IgD-negative memory B cell (primary cell): Measurements from ENCODE around the gene PIGC. TPM values are rescaled to one million over a fixed set of nuclear protein-coding genes. Genes with fewer than 3 reads are reported as not detected.
"Not testable (repeated sequence)": the region's sequence is repeated elsewhere in the genome, so short reads cannot be mapped to it uniquely, and the experiment has no call there.

Source experiments
- H3K27ac Mint-ChIP-seq, 3 donors: one replicate each; pipeline ENCODE4 v1.8.0; 2020 to 2022; ENCODE audit warnings: mild to moderate bottlenecking in 3 of 3, mixed read lengths in 3 of 3, moderate library complexity in 1 of 3
- H3K27me3 Mint-ChIP-seq: one replicate; pipeline ENCODE4 v1.8.0; 2021; ENCODE audit warnings: mixed read lengths
- H3K36me3 Mint-ChIP-seq: one replicate; pipeline ENCODE4 v1.8.0; 2020; ENCODE audit warnings: mild to moderate bottlenecking, mixed read lengths
- H3K4me1 Mint-ChIP-seq, 3 donors: one replicate each; pipeline ENCODE4 v1.8.0; 2020 to 2022; ENCODE audit warnings: mixed read lengths in 3 of 3, mild to moderate bottlenecking in 1 of 3
- H3K4me3 Mint-ChIP-seq, 4 donors: one replicate each; pipeline ENCODE4 v1.8.0; 2020 to 2022; ENCODE audit warnings: mild to moderate bottlenecking in 4 of 4, mixed read lengths in 4 of 4, moderate library complexity in 3 of 4
- H3K9me3 Mint-ChIP-seq, 3 donors: one replicate each; pipeline ENCODE4 v1.8.0; 2020 to 2021; ENCODE audit warnings: mixed read lengths in 3 of 3, mild to moderate bottlenecking in 1 of 3
- polyA plus RNA-seq: library from polyadenylated mRNA; unstranded; fragments of 300-500 nt; fragmentation: Illumina TruSeq; gene quantifications from one replicate; pipeline ENCODE4 v1.2.3, GENCODE V29; 2021

PIGC gene
- polyA plus RNA-seq, 1 donor from 2014 or later: 79.0 TPM

DNA sequence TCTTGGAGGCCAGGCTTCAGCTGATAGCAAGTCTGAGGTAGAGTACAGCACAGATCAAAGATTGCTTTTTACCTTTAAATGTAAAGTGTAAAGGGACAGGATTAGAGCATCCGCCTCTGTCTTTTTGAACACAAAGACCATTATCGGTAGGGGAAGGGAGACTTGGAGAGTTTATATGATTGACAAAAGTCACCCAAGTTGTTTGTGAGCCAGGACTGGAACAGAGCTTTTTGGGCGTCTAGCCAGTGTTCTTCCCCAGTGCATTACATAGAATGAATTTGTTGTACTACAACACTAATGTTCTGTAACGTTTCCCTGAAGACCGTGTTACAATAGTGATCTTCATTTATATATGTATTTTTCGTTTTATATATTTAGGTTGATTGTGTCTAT is 9.3 kb upstream of the PIGC start:
- H3K27me3 Mint-ChIP-seq: peaks cover 1% of the 10 kb centered on the region
- peaks cover 1% of the 10 kb centered on the region for H3K36me3 Mint-ChIP-seq
- H3K4me1 Mint-ChIP-seq: peaks cover 0 to 7% (median 5%) of the 10 kb centered on the region in 3 donors

DNA sequence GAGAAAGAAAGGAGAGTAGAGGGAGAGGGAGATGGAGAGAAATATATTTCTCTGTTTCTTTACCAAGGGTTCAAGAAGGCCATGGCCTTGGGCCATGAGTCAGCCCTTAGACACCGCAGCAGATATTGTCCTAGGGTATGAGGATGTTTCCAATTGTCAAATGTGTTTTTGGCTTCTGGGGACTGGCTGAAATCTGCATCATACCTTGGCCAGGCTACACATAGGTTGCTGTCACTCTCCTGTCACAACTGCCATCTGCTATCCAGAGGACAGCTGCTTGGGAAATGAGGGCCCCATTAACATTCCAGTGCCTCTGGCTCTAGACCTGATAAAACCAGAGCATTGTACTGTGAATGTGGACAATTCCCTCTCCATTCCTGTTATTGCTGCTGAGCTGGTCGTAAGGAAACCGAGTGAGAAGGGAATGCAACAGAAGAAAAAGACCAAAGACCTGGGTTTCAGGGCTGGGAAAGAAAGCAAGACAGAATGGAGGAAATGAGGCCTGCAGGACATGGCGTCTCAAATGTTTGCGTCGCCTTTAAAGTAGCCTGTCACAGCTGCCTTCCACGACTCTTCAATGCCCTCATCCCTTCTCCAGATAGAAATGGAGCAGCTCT is 8.8 kb upstream of the PIGC start:
- Mint-ChIP-seq H3K9me3 (no peaks in the 10 kb centered on the region), H3K4me1 (peaks cover 0 to 7% (median 5%) of the 10 kb centered on the region in 3 donors), H3K4me3 (no peak overlapping the region), H3K27me3 (peaks cover 1% of the 10 kb centered on the region), H3K27ac (no peak overlapping the region), H3K36me3 (peaks cover 1% of the 10 kb centered on the region)

More for the DNA sequence above, 9.3 kb upstream of the PIGC start:
- Mint-ChIP-seq H3K27ac (no peak overlapping the region), H3K9me3 (no peaks in the 10 kb centered on the region), H3K4me3 (no peak overlapping the region)

DNA sequence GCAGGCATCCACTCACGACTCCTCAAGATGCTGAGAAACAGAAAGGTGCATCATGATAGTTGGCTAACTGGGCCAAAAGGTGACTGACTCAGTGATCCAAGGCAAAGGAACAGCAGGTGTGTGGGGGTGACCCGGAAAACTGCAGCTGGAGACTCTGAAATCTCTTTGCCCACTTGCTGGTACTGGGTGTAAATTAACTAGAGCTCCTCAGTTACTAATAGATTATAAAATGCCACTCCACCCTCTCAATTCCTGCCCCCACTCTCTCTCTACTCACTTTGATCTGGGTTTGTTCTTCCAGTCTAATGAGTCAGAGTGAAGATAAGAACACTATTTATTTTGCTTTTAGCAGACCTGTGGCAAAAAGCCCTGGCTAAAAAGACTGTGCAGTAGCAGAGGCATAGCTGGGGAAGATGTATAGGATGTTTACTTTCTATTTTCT is 7.2 kb upstream of the PIGC start:
- no peak overlapping the region for H3K4me3 Mint-ChIP-seq
- peaks cover 1% of the 10 kb centered on the region for H3K36me3 Mint-ChIP-seq
- no peaks in the 10 kb centered on the region for H3K9me3 Mint-ChIP-seq
- peaks cover 1% of the 10 kb centered on the region for H3K27me3 Mint-ChIP-seq
- H3K27ac Mint-ChIP-seq: no peak overlapping the region
- peaks cover 0 to 7% (median 5%) of the 10 kb centered on the region in 3 donors for H3K4me1 Mint-ChIP-seq

DNA sequence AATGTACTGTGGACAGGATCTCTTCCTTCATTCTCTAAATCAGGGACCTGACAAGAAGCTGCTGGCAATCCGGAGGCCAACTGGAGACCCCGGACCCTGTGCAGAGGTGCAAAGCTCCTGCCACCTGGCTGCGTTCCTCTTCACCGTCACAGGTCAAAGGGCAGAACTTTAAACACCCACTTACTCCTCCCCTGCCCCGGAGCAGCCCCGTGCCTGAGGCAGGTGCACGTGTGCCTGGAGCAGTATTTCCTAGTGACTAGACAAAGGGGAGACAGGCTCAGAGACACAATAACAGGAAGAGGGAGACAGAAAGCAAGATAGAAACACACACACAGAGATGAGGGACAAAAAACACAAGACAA is 6.6 kb upstream of the PIGC start:
- Mint-ChIP-seq H3K4me3 (no peak overlapping the region), H3K27me3 (peaks cover 1% of the 10 kb centered on the region), H3K4me1 (peaks cover 0 to 7% (median 5%) of the 10 kb centered on the region in 3 donors), H3K9me3 (no peaks in the 10 kb centered on the region), H3K36me3 (peaks cover 1% of the 10 kb centered on the region), H3K27ac (no peak overlapping the region)

DNA sequence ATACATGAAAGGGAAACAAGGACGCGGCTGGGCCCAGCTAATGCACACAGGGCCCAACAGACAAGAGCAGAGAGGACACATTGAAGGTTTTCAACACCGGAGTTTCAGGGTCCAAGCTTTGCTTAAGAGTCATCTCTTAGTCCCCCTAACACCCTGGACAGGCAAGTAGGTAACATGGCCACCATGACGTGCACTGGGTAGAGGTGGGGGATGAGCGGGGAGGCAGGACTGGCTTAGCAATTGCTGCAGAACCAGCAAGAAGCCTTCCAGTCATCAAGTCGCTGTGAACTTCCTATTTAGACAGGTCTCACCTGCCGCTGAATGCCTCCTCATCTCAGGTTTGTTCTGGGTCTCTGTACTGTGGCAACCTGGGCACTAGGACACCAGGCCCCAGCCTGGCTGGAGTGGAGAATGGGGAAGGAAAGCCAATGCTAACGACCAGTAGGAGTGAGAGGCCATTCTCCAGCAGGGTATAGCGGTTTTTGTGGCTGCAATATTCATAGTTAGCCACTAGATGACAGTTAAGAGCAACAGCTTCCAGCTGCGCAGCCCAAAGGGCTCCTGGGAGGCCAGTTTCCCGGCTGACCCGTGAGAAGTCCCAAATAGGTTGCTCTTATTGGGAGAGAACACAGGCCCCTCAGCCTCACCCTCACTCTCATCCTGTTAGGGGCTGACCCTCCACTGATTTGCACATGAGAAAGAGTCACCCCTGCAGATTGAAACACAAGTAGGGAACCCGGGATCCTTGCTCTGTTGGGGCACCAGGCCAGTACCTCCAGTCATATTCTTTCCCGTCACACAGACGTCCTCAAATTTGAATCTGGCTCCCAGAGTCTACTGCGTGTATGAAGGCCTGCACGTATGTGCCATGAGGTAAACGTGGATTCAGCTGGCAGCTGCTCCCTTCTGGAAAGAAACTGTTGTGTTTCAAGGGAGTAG is 6.0 kb upstream of the PIGC start:
- Mint-ChIP-seq H3K27me3 (peaks cover 1% of the 10 kb centered on the region), H3K36me3 (peaks cover 1% of the 10 kb centered on the region), H3K9me3 (no peaks in the 10 kb centered on the region), H3K4me1 (peaks cover 0 to 7% (median 5%) of the 10 kb centered on the region in 3 donors), H3K4me3 (peak overlapping the region in 2 of 4 donors; percentile 4 to 35), H3K27ac (no peak overlapping the region)

DNA sequence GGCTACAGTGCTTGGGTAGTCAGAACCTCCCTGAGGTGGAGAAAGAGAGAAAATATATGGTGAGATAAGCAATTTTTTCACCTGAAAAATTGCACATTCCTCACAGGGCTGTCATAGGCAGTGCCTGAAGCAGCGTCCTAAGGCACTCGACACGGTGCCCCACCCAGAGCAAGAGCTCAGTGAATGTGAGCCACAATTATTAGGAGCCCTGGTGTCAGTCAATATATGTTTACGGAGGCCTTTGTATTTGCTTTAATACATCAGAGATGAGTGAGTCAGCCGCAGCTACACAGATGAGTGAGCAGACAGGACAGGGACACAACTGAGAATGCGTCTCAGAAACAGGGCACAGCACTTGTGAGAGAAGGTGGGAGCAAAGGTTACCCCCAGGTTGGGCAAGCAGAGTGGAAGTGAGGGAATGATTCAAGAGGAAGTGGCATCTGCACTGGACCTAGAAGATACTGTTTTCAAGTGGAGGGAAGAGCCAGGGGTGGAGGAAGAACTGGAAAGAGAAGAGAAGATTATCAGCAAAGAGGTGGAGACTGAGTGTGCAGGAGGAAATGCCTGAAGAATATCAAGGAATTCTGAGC is 5.2 kb upstream of the PIGC start:
- Mint-ChIP-seq H3K4me1 (peaks cover under 1 to 9% (median 9%) of the 10 kb centered on the region in 3 donors), H3K9me3 (no peaks in the 10 kb centered on the region), H3K27ac (no peak overlapping the region), H3K27me3 (no peaks in the 10 kb centered on the region), H3K36me3 (peaks cover 1% of the 10 kb centered on the region), H3K4me3 (peak overlapping the region in 2 of 4 donors; percentile 4 to 35)

DNA sequence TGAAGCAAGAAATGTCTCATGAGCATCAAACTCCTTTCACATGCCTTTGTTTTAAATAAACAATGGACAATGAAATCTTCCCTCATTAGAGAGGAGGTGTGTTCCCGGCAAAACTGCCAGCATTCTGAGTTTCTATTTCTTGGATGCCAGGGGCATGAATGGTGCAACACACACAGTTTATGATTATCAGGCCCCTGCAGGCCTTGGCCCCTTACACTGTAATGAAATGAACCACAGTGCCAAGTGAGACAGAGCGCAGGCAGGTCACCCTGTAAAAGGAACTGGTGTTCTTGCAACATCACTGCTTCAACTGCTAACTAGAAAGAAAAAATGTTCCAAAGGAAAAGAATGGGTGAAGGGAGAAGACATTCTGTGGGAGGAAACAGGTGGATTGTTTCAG is 3.8 kb upstream of the PIGC start:
- no peak overlapping the region for H3K27ac Mint-ChIP-seq
- H3K9me3 Mint-ChIP-seq: no peaks in the 10 kb centered on the region
- H3K4me1 Mint-ChIP-seq: peaks cover 13 to 15% (median 14%) of the 10 kb centered on the region in 3 donors
- H3K36me3 Mint-ChIP-seq: peaks cover 1% of the 10 kb centered on the region
- H3K27me3 Mint-ChIP-seq: no peaks in the 10 kb centered on the region
- no peak overlapping the region for H3K4me3 Mint-ChIP-seq

DNA sequence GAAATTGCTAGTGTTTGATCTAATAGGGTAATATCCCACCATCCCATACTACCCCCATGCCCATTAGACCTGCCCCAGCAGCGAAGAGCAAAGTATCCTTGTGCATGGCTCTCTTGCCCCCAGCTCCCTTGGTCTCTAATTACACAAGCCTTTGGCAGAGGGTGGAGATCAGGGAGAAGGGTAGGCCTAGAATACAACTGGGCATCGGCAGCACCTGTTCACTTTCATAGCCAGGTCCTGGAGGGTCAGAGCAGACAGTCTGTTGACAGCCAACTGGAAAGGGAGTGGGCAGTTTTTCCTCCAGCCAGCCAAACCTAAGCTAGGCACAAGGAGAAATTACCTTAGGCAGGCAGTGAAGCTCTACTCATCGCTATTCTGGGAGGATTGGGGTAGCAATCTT is 2.7 kb upstream of the PIGC start:
- Mint-ChIP-seq H3K4me3 (peak overlapping the region in 1 of 4 donors; percentile 33), H3K27ac (no peak overlapping the region), H3K9me3 (no peaks in the 10 kb centered on the region), H3K27me3 (no peaks in the 10 kb centered on the region), H3K4me1 (peaks cover 24 to 26% (median 25%) of the 10 kb centered on the region in 3 donors), H3K36me3 (peaks cover 7% of the 10 kb centered on the region)

DNA sequence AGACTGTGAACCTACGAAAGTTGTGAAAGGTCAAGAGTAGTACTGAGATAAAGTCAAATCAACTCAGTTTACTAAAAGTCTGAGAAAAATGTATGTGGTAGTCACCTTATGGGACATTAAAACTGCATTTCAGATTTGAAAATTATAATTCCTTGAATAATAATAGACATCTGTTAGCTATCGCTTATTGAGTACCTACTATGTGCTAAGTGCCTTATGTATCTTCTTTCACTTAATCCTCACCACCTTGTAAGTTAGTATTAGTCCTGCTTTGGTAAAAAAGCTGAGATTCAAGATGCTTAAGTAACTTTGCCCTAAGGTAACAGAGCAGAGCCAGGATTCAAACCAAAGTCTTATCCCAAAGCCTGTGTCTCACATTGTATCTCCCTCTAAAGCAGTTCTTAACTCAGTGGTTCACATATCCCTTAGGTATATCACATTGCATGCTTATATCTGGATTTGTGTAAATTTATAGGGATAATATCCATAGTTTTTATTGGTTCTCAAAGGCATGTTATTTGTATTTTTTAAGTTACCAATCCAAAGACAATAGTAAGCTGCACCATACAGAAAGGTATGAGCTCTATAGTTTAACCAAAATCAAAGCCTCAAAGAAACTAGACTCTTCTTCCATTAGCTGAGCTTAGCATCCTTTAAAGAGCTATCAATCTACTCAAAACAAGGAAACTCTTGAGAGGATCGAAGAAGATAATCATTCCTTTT is 865 bp downstream of the PIGC start:
- H3K36me3 Mint-ChIP-seq: peaks cover 6% of the 10 kb centered on the region

DNA sequence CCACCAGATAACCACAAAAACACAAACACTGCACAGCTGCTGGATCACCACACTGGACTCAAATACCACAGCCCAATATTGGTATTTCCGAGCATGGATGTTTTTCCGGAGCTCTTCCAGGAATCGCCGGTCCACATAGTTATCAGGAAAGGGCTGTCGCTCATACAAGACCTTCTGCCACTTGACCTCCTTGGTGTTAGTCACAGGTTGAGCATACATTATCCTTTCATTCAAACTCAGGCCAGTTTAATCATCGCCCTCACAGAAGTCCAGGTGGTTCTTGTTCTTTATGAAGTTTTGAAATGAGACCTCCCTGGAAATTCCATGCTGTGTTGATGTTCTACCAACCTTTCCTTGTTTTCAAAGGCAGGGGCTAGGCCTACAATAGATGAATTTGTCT is 1.5 kb downstream of the PIGC start:
- Mint-ChIP-seq H3K36me3 (peaks cover 6% of the 10 kb centered on the region), H3K4me3 (peak overlapping the region in 3 of 4 donors; percentile 30 to 98 (median 74)), H3K9me3 (no peaks in the 10 kb centered on the region), H3K4me1 (peaks cover 27 to 39% (median 36%) of the 10 kb centered on the region in 3 donors), H3K27ac (peak overlapping the region in 2 of 3 donors; percentile 60 to 72), H3K27me3 (no peaks in the 10 kb centered on the region)

More for the DNA sequence above, 865 bp downstream of the PIGC start:
- H3K27ac Mint-ChIP-seq: peak overlapping the region; percentile 82 to 95 (median 90)
- H3K4me3 Mint-ChIP-seq: peak overlapping the region; percentile 95 to 99 (median 98)
- H3K27me3 Mint-ChIP-seq: no peaks in the 10 kb centered on the region
- no peaks in the 10 kb centered on the region for H3K9me3 Mint-ChIP-seq
- H3K4me1 Mint-ChIP-seq: peaks cover 27 to 39% (median 36%) of the 10 kb centered on the region in 3 donors

DNA sequence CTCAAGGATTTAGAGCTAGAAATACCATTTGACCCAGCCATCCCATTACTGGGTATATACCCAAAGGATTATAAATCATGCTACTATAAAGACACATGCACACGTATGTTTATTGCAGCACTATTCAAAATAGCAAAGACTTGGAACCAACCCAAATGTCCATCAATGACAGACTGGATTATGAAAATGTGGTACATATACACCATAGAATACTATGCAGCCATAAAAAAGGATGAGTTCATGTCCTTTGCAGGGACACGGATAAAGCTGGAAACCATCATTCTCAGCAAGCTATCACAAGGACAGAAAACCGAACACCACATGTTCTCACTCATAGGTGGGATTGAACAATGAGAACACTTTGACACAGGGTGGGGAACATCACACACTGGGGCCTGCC is 6.7 kb downstream of the PIGC start:
- H3K4me1 Mint-ChIP-seq: peaks cover 22 to 34% (median 26%) of the 10 kb centered on the region in 3 donors
- H3K36me3 Mint-ChIP-seq, H3K4me3 Mint-ChIP-seq, H3K9me3 Mint-ChIP-seq, H3K27me3 Mint-ChIP-seq, H3K27ac Mint-ChIP-seq: not testable (repeated sequence)

DNA sequence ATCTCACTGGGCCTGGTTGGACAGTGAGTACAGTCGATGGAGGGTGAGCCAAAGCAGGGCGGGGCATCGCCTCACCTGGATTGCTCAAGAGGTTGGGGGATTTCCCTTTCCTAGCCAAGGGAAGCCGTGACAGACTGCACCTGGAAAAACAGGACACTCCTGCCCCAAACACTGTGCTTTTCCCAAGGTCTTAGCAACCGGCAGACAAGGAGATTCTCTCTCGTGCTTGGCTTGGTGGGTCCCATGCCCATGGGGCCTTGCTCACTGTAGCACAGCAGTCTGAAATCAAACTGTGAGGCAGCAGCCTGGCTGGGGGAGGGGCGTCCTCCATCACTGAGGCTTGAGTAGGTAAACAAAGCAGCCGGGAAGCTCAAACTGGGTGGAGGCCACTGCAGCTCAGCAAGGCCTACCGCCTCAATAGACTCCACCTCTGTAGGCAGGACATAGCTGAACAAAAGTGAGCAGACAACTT is 12.1 kb downstream of the PIGC start:
- Mint-ChIP-seq H3K4me3 (no peak overlapping the region), H3K27ac (peak overlapping the region in 1 of 3 donors; percentile 78), H3K36me3 (peaks cover 4% of the 10 kb centered on the region), H3K9me3 (peaks cover 0 to 2% (median 0%) of the 10 kb centered on the region in 3 donors), H3K27me3 (no peaks in the 10 kb centered on the region), H3K4me1 (peaks cover 6 to 23% (median 13%) of the 10 kb centered on the region in 3 donors)

DNA sequence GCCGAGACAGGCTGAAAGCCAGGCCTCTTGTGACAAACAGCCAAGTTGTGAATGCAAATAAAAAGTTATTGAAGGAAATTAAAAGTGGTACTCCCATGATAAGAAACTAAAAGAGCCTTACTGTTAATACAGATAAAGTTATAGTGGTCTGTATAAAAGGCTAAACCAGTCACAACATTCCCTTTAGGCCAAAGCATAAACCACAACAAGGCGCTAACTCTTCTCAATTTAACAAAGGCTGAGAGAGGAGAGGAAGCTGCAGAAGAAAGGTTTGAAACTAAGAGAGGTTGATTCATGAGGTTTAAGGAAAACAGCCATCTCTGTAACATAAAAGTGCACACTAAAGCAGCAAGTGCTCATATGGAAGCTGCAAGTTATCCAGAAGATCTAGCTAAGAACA is 12.7 kb downstream of the PIGC start:
- peaks cover 0 to 2% (median 0%) of the 10 kb centered on the region in 3 donors for H3K9me3 Mint-ChIP-seq

DNA sequence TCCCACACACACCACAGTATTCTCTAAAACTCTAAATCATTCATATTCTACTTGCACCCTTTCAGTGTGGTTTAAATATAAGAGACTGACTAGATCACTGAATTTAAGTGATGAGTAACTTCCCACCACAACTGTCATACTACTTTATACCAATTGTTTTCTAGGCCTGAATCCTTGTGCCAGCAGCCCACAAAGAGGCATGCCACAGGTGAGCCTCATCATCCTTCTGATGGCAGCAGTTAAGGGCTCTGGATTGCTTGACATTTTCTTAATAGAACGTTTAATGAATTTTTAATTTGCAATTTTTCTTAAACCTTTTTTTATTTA is 13.8 kb downstream of the PIGC start:
- Mint-ChIP-seq H3K36me3 (peaks cover 4% of the 10 kb centered on the region), H3K9me3 (no peaks in the 10 kb centered on the region), H3K4me3 (no peak overlapping the region), H3K4me1 (peaks cover 6 to 21% (median 13%) of the 10 kb centered on the region in 3 donors), H3K27me3 (no peaks in the 10 kb centered on the region), H3K27ac (peak overlapping the region in 1 of 3 donors; percentile 17)

More for the DNA sequence above, 12.7 kb downstream of the PIGC start:
- Mint-ChIP-seq H3K27ac (peak overlapping the region in 1 of 3 donors; percentile 28), H3K4me3 (no peak overlapping the region), H3K4me1 (peaks cover 6 to 23% (median 13%) of the 10 kb centered on the region in 3 donors), H3K36me3 (peaks cover 4% of the 10 kb centered on the region), H3K27me3 (no peaks in the 10 kb centered on the region)
